NCI-H2227 (cell line): ENCODE measurements around the gene SPTLC1.
"Not testable (repeated sequence)": the region's sequence is repeated elsewhere in the genome, so short reads cannot be mapped to it uniquely, and the experiment has no call there.

Experiments used
- DNase-seq: peaks from one replicate; lab custom pipeline; 2025; ENCODE audit not compliant: unreplicated experiment; lab: John Stamatoyannopoulos, UW

Gene SPTLC1

DNA sequence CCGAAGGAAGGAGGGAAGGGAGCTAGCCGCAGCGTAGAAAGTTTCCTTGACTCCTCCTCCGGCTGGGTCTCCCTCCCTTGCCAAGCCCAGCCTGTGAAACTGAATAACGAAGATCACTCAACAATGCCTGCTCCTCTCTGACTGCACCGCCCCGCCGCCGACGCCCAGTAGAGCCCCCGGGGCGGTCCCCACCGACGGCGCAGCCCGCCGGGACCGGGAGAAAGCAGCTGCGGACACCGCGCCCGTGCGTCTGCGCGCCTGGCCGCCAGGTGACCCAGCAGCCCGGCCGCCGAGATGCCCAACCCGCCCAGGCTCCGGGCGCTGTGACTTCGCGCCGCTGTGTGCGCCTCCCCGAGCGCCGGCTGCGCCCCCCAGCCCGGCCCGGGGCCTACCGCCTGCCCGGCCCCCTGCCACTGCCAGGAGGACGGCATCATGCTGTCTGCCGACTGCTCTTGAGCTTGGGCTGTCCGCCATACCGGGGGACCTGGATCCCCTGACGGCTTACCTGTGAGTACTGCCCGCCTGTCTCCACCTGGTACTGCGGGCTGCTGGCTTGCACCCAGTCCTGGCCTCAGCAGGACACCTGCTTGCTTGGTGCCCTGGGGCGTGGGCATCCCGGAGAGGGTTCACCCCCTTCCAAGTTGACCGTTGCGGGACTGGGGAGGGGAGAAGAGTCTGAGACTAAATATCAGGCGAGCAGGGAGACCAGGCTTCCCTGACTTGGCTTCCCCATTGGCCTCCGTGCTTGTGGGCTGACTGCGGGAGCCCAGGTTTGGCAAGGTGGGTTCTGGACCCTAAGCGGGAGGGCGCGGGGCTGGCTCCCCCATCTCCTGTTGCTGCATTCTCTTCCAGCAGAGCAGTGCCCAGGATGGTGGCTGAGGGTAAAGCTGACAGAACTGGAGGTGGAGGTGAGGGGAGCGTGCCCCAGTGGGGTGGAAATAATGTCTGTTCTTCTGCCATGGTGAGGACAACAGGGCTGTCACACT, 26.2 kb upstream of the SPTLC1 start:
- peak; percentile 28 for DNase-seq

DNA sequence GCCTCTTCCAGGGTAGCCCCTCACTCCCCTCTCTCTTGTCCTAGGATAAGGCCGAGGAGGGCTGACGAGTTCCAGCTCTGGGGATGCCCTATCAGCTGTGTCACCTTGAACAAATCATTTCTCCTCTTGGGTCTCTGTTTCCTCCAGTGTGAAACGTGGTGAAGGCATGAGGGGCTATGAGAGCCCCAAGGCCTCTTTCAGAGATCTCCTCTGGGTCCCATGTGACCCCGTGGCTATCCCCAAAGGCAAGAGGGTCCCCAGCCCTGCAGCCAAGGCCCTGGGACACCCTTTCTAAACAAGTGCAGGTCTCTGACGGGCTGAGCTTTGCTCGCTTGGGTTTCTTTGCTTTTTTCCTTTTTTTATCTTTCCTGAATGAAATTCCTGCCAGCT, 25.5 kb upstream of the SPTLC1 start:
- DNase-seq = no peak

DNA sequence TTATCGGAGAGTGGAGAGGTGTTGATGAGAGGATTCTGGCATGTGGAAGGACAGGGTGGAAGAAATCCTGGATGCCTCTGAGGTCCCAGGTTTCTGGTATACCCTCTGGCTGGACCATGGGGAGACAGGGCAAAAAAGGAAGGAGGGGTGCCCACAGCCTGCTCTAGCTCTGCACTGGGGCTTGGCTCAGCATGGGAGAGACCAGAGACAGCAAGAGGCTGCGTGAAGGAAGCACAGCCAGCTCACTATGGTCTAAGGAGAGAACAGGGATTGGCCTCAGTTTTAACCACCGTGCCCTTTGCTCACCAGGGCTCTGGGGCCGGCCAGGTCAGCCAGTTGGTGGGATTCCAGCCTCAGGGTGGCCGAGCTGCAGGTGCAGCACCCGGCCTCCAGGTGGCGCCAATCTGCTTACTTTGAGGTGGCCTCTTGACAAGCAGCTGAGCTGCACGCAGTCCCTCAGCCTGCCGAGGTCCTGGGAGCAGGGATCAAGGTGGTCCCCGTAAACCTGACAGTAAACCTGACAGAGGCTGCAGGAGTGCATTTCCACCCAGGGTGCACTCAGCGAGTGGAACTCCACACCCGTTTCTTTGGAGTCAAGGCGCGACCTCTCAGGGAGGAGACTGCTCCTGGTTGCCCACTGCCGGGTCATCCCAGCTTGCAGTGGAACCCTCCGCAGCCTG, 25.0 kb upstream of the SPTLC1 start:
- peak; percentile 59 for DNase-seq

DNA sequence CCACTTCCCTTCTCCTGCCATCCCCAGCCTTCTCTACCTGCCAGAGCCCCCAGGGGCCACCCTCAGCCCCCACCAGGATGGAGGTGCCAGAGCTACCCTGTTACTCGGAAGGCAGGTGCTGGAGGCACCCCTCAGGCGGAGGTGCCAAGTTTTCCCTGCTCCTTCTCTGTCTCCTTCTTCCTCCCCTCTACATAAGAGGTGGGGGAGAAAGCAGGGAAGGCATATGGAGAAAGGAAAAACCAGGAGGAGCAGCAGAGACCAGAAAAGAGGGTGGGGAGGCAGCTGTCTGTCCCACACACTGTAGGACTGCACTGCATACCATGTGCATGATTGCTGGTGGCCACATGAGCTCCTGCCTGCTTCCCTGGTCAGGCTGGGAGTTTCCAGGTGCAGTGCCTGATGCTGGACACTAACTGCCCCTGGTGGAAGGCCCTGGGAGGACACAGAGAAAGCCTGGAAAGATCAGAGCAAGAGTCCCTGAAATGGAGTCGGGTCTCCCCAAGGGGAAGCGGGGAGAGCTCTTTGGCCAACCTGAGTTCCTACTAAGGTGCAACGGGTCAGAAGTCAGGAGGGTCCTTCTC, 23.8 kb upstream of the SPTLC1 start:
- DNase-seq = not testable (repeated sequence)

DNA sequence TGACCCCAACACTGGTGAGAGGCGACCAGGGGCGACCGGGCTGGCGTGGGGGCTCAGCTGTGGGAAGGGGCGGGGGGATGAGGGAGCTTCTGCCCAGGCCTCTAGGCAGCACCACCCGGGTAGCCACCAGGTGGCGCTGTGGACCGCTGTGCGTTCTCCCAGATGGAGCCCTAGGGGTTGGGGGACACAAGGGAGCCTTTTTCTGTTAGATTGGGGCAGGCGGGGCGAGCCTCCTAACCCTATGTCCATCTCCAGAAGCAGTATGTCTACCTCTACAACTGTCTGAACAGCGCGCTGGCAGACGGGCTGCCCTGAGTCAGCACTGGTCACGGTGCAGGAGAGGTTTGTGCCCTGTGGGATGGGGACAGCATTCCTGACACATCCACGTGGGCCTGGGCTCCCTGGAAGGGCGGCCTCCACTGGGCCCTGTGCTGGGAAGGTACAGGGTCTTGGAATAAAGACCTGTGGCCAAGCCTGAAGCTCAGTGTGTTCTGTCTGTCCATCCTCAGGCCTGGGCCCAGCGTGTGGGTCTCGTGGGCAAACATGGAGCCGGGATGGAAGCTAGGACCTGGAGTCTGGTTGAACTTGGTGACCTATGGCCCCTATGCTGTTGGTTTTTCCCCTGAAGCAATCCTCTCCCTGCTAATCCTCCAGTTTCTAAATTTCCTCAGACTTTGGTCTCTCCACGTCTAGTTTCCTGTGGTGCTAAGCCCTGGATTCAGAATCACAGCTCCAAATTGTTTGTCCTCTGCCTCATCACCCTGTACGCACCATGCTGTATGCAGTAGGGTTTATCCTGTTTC, 23.1 kb upstream of the SPTLC1 start:
- DNase-seq = peak; percentile 84

DNA sequence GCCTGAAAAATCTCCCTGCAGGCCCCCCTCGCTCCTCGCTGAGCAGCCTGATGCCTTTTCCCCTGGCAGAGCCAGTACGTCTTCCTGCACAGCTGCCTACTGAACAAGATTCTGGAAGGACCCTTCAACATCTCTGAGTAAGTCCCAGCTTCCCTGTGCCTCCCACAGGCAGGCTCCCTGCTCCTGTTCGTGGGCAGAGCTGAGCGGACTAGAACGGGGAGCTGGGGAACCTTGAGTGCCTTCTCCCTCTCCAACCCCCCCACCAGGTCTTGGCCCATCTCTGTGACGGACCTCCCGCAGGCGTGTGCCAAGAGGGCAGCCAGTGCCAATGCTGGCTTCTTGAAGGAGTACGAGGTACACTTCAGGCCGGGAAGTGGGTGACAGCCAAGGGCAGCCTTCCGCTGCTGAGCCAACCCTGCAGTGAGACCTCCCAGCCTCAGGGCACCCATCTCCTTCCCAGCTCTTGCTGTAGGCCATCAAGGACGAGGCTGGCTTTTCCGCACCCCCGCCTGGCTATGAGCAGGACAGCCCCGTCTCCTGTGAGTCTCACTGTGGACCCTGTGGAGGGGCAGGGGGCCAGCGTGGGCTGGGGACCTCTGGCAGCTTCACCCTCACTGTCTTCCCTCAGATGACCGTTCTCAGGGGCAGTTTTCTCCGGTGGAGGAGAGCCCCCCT, 21.1 kb upstream of the SPTLC1 start:
- DNase-seq = no peak

DNA sequence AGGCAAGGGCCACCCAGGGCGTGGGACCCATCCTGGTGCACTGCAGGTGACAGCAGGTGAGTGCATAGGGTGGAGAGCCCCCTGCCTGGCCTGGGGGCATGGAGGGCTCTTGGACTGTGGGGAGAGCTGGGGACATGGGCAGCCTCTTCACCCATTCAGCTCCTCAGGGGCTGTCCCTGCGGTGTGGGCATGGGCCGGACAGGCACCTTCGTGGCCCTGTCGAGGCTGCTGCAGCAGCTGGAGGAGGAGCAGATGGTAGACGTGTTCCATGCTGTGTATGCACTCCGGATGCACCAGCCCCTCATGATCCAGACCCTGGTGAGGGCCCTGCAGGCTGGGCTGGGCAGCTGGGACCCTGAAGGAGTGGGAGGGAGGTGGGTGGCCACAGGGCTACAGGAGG, 20.4 kb upstream of the SPTLC1 start:
- DNase-seq = no peak

DNA sequence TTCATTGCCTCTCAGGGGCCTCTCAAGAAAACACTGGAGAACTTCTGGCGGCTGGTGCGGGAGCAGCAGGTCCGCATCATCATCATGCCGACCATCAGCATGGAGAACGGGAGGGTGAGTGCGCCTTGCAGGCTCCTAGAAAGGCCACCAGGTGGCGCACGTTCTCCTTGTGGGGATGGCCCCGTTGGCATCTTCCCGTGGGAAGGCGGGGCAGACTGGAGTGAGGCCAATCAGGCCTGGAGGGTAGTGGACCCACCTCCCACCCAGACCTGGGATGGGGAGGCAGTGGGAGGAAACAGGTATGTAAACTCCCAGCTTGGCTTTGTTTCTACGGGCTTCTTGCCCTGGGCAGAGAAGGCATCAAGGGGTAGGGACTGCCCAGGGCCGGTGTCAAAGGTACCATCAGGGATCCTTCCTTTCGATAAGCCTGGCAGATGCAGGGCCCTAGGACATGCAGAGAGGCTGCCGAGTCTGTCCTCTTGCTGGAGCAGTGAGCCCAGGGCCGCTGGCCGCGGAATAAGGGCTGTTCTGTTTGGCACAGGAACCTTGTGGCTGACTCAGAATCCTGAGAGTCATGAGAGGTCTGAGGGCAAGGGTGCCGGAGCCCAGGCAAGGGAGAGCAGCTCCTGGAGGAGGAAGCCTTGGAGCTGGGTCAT, 18.9 kb upstream of the SPTLC1 start:
- peak; percentile 88 for DNase-seq

DNA sequence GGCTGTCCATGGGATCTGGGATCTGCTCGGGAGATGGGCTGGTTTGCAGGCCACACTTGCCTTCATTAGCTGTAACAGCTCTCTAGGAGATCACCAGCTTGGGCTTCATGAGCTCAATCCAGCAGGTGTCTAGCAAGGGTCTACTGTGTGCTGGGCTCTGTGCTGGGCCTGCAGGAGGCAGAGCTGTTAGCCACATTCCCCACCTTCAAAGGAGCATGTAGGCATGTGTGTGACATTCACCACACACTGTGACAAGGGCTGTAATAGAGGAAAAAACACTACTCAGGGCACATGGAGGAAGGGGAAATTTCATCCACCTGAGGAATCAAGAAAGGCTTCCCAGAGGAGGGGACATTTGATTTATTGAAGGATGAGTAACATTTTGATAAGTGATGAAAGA, 17.7 kb upstream of the SPTLC1 start:
- not testable (repeated sequence) for DNase-seq

DNA sequence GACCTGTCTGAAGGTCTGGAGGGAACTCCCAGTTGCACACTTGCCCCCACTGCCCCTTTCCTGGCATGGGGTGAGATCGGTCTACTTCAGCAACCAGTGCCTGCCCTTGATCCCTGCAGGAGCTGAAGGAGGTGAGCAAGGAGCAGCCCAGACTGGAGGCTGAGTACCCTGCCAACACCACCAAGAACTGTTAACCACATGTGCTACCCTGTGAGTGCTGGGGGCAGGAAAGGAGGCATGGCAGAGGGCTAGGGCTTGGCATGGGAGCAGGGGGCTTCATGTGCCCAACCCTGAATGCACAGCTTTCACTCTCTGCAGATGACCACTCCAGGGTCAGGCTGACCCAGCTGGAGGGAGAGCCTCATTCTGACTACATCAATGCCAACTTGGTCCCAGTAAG, 17.3 kb upstream of the SPTLC1 start:
- no peak for DNase-seq

DNA sequence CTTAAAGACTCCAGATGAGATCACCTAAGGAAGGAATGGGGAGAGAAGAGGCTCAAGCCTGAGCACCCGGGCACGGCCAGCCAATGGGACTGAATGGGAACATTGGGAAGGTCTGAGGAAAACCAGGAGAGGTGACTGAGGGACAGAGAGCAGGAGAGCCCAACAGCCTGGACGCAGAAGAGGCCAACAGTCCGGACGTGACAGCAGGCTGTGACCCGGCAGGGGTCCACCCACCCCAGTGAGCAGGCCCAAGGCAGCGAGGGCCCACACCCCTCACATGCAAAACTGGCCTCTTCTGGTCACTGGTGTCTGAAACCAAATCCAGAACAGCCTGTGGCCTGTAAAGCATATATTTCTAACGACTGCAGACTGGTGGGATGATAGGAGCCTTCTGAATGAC, 7.6 kb upstream of the SPTLC1 start:
- no peak for DNase-seq

DNA sequence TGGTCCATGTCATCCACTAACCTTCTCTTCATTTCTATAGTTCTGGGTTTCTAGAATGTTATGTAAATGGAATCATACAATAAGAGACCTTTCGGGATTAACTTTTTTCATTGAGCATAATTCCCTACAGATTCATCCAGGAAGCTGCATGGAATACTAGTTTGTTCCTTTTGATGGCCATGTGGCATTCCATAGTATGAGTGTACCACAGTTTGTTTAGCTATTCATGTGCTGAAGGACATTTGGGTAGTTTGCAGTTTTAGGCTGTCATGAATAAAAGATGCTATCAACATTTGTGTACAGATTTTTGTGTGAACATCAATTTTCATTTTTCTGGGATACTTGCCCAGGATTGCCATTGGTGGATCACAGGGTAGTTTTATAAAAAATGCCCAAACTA, 6.8 kb upstream of the SPTLC1 start:
- DNase-seq = no peak

DNA sequence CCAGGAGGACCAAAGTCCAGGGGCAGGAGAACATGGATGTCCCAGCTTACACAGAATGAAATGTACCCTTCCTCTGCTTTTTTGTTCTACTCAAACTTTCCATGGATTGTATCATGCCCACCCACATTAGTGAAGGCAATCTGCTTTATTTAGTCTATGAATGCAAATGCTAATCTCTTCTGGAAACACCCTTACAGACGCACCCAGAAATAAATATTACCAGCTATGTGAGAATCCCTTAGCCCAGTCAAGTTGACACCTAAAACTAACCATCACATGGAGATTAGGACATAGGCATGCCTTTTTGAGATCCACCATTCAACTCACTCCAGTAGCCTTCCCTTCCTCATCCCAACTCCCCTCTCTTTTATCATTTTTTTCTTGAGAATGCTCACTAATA, 6.1 kb upstream of the SPTLC1 start:
- no peak for DNase-seq

DNA sequence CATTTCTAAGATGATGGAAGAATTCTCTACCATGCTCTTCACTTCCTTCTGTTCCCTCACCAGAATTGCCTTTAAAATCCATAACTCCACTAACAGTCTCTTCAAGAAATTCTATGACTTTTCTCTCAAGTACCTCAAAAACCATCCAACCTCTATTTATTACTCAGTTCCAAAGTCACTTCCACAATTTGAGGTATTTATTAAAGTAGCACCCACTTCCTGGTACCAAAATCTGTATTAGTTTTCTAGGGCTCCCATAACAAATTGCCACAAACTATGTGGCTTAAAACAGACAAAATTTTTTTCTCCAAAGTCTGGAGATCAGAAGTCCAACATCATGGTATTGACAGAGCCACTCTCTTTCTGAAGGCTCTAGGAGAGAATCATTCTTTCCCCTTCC, 4.9 kb upstream of the SPTLC1 start:
- no peak for DNase-seq

DNA sequence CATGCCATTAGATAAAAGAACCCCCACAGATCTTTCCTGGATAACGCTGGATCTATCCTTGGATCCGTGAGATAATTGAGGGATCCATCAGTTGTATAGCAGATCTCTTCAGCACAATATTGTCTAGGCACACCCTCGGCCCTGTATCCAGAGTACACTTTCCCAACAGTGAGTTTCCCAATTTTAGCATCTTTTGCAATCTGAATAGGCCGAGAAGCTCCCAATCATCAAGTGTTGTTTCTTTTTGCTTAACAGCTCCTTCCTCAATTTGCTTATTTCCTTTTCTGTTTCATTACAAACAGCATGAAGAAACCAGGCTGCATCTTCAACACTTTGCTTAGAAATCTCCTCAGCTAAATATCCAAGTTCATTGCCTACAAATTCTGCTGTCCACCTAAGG, 4.4 kb upstream of the SPTLC1 start:
- DNase-seq = no peak

DNA sequence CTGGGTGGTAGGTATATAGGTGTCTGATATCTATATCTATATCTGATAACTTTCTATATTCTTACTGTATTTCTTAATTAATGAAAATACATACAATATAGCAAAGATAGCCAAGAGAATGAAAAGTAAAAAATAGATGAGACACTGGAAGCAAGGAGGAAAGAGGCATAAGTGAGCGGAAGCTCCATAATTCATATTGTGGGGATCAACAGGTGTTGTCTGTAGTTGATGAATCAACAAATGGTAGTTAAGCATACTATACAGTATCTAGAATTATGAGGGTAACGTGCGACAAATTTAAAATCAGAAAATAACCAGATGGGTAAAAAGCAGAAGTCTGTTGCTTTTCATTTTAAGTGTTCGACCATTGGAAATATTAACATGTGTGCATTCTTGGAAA, 7.1 kb downstream of the SPTLC1 start:
- no peak for DNase-seq

DNA sequence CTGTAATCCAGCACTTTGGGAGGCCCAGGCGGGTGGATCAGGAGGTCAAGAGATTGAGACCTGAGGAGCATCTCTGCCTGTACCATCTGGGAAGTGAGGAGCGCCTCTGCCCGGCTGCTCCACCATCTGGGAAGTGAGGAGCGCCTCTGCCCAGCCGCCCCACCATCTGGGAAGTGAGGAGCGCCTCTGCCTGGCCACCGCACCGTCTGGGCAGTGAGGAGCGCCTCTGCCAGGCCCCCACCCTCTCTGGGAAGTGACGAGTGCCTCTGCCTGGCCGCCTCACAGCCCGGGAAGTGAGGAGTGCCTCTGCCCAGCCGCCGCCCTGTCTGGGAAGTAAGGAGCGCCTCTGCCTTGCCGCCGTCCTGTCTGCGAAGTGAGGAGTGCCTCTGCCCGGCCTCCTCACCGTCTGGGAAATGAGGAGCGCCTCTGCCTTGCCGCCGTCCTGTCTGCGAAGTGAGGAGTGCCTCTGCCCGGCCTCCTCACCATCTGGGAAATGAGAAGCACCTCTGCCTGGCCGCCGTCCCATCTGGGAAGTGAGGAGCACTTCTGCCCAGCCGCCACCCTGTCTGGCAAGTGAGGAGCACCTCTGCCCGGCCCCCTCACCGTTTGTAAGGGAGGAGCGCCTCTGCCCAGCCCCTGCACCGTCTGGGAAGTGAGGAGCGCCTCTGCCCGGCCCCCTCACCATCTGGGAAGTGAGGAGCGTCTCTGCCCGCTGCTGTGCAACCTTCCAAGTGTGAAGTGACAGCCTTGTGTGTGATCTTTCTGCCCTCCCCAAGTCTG, 9.6 kb downstream of the SPTLC1 start:
- not testable (repeated sequence) for DNase-seq

DNA sequence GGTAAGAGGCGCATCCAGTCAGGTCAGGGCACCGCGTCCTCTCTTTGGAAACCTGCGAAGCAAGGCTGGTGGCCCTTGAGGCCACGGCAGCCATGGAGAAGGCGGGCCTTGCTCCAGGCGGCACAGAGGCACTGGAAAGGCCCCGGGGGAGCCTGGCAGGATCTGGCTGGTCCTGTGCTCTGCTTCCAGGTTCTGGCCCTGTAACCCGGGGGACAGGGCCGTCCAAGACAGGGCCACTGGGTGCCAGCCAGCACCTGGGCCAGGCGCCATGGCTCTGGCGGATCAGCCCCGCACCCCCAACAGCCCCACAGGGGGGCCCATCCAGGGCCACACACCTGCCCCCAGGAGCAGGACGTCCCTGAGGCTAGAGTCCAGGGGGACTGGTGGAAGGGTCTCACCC, 11.6 kb downstream of the SPTLC1 start:
- not testable (repeated sequence) for DNase-seq

DNA sequence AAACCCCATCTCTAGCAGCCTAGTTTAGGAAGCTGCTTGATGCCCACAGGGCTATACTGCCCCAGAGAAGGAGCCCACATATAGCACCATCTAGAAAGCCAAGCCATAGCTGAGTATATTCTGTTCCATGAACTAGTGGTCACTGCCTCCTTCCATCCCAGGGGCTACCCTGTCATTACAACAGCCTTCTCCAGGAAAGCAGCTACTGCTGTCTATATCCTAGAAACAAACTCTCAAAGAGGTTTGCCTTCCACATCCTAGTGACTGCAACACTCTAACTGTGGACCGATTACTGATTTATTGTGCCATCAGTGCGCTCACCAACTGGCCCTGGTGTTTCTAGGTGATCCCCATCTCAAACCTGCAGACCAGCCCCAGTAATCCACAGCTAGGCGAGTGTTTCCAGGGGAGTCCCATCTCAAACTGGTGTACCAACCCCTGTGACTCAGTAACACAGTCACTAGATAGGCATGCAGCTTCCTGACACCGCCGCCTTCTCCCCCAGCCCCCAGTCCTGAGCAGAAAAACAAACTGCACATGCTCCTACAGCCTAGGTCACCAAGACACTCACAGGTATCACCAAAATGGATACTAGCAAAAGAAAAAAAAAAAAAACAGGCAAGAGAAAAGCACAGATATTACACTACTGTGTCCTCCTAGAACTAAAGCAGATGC, 14.8 kb downstream of the SPTLC1 start:
- no peak for DNase-seq
